ENCODE measurements around the gene ENTPD3. TPM values are rescaled to one million over a fixed set of nuclear protein-coding genes. Genes with fewer than 3 reads are reported as not detected.
A peak's percentile ranks its signal among the peaks of the same experiment; 100 is the strongest.

The ENTPD3 gene
- polyA plus RNA-seq, 3 donors: 1.8 to 2.2 (median 1.9) TPM

DNA sequence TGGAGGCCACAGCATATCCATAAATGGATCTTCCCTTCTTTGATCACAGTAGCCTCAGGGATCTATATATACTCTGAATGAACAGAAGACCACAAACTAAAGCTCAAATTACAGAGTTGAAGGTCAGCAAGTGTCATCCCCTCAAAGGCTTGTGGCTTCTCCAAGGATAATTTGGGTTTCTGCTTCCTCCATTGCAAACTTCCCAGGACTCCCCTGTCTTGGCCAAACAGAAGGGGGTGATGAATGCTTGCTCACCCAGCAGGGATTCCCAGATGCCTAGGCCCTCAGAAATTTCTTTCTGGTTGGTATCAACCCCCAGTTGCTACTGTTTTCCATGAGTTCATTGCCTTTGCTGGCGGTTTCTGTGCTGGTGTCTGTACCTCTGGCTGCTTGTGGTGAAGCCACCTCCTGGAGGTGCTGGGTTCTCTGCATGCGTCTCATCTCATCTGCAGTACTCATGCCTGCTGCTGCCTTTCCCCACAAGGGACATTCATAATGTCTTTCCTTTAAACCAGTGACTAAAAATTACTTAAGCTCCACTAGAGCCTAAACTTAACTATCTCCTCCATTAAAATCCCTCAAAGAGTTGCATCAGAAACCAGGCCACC lies 17.7 kb downstream of the ENTPD3 start:
- no peak for DNase-seq (ENCODE audit: low read depth in 3 of 3, low spot score in 2 of 3)

DNA sequence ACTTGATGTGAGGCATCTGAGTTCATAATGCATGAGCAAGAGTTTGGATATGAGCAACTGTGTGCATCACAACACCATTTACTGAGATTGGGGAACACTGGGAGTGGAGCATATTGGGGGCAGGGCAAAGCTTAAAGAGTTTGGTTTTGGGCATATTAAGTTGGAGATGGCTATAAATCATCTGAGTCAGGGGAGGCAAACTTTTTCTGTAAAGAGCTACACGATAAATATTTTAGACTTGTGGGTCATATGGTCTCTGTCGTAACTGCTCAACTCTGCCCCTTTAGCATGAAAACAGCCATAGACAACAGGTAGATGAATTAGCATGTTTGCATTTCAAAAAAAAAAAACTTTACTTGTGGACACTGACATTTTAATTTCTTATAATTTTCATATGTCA lies 20.0 kb downstream of the ENTPD3 start:
- DNase-seq (ENCODE audit: low read depth in 3 of 3, low spot score in 2 of 3): no peak

DNA sequence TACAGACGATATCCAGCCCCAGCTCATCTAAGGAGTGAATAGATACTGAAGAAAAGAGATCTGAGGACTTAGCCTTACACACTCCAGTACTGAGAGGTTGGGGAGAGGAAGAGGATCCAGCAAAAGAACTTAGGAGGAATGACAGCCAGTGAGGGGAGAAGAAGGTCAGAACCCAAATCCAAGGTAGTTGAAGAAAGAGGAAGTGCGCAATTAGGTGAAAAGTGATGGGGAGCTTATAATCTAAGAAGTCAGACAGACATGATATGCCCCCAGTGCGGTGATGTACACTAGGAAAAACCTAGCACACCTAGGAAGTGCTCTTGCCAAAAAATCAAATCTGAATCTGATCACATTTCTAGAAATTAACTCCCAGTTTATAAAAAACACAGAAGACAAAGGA lies 20.6 kb downstream of the ENTPD3 start:
- no peak for DNase-seq (ENCODE audit: low read depth in 3 of 3, low spot score in 2 of 3)

DNA sequence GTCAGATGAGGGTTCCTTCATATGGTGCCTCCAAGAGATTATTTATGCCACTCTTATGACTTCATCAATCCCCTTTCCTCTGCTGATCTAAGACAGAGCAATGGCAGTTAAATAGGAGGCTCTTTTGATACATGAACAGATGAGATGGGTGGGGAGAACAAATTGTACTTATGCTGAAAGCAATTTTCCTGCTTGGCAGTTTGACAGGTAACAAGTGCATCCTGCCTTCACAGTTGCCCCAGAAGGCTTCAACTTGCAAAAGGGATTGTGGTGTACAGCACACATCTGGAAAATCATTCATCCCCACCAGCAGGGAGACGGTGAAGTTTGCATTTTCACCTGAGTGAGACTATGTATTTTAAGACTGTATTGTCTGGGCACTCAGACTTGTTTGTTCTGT lies 27.3 kb downstream of the ENTPD3 start:
- no peak for DNase-seq (ENCODE audit: low read depth in 3 of 3, low spot score in 2 of 3)

DNA sequence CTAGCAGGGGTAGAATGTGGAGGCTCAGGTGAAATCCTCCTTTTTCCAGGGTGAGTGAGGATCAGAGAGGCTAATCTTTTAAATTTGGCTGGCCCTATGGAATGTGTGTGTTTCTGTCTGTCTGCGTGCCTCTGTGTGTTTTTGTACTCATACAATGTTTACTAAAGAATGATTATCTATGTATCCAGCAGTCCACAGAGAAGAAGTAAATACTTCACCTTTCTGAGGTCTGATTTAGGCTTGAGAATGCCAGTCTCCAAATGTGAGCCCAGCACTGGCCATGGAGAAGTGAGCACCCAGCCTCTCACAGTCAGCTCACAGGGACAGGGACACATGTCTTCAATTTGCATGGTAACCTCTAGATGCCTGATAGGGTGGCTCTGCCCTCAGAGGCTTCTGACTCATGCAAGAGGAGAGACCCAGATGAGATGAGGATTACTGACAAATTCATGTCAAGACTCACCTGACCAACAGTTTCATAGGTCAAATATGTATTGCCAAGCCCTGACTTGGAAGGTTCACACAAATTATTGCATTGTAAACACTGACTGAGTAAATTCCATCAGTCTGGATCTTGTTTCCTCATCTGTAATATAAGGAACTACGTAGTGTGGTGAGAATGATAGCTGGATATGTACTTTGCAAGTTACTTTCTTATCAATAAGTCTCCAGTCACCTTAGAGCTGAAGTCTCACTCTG lies 31.0 kb downstream of the ENTPD3 start:
- no peak for DNase-seq (ENCODE audit: low read depth in 3 of 3, low spot score in 2 of 3)

DNA sequence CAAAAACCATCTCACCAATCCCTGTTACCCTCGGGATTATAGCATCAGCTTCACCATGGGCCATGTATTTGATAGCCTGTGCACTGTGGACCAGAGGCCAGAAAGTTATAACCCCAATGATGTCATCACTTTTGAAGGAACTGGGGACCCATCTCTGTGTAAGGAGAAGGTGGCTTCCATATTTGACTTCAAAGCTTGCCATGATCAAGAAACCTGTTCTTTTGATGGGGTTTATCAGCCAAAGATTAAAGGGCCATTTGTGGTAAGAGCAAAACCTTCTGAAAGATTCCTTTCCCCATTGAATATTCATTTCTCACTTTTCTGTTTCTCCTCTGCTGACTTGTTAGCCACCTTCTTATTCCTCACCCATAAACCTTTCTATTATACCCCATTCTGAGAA lies 35.9 kb downstream of the ENTPD3 start:
- no peak for DNase-seq (ENCODE audit: low read depth in 3 of 3, low spot score in 2 of 3)

DNA sequence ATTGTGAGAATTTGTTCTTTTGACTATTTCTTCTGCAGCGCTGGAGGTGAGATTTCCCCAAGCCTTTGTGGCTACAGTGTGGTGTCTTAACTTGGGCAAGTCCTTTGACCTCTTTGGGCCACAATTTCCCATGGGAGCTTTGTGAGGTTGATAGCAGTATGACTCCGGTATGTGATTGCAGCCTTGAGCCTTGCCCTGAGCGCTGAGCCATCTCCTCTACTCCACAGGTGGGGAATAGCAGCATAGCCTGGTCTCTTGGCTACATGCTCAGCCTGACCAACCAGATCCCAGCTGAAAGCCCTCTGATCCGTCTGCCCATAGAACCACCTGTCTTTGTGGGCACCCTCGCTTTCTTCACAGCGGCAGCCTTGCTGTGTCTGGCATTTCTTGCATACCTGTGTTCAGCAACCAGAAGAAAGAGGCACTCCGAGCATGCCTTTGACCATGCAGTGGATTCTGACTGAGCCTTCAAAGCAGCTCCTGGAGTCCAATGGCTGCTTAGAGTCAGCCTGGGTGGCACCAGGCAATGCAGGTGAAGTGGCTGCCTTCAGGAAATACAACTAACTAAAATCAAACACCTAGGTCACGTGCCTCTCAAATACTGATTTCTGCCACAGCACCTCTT lies 40.2 kb downstream of the ENTPD3 start:
- no peak for DNase-seq (ENCODE audit: low read depth in 3 of 3, low spot score in 2 of 3)

DNA sequence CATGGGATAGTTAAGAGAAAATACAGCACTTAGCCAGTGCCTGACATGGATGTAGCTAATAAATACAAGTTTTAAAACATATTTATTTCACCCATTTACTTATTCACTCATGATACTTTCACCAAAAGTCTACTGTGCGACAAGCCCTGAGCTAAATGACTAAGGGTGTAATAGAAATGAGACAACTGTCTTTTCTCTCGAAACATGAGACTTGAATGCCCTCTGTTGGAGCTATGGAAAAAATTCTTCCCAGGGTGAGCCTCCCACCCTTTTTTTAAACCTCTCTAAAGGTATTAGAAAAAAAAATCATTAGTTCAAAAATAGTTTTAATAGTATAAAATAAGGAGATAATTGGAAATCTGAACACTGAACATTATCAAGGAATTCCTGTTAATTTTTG lies 45.8 kb downstream of the ENTPD3 start:
- DNase-seq (ENCODE audit: low read depth in 3 of 3, low spot score in 2 of 3): no peak

DNA sequence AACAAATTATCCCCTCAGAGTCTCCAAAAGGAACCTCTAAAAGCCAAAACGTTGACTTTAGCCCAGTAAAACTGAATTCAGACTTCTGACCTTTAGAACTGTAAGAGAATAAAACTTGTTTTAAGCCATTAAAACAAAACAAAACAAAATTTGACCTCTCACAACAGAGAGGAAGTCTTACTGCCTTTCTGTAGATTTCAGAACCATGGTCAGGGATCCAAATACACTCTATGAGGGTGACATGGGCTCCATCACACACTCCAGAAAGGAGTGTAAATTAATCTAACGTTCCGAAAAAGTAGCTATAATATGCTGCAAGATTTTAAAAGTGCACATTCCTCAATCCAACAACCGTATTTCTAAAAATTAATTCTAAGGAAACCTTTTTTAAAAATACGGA lies 50.9 kb downstream of the ENTPD3 start:
- DNase-seq (ENCODE audit: low read depth in 3 of 3, low spot score in 2 of 3): no peak

DNA sequence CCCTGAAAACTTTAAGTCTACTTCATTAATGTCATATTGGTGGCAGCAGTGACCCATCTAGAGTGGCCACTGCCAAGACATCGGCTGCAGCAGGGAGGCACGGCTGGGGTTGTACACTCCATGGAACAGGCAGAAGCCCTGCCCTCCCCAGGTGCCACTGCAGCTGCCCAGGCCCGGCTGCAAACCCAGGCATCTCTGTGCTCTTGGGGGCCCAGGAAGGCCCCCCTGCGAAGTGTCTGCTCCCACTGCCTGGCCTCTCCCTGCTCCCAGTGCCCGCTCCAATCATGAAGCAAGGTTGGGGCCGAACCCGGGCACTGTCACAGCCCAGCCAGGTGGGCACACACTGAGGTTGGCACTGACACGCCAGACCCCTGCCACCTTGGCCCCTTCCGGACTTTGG lies 58.1 kb downstream of the ENTPD3 start:
- no peak for DNase-seq (ENCODE audit: low read depth in 3 of 3, low spot score in 2 of 3)

DNA sequence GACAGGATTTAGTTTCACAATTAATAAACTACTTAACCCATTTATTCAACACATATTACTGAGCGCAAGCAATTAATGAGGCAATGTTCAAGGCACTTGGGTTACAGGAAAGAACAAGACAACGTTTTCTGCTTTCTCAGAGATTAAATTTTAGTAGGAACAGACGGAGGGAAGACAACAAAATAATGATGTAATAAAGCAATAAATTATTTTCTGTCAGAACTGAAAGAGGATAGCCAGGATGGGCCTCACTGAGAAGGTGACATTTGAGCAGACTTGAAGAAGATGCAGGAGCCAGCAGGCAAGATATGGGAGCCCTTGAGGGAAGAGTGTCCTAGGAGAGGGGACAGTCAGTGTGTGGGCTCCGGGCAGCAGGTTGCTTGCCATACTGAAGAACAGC lies 58.9 kb downstream of the ENTPD3 start:
- DNase-seq (ENCODE audit: low read depth in 3 of 3, low spot score in 2 of 3): no peak

DNA sequence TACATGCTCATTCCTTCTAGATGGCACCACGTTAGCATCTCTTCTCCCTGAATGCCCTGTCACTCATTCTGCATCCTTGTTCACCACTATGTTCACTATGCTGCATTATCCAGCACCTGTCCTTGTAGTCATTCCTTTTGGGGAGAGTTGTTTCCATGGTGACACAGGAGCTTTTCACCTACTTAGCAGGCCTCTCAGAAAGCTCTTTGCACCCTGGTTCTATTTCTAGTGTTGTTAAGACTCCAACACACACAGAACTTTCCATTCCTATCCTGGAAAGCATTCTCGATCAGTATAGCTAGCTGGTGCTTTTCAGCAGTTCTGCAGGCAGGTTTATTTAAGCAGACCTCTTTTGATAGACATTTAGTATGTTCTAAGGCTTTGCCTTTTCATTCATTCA lies 63.5 kb downstream of the ENTPD3 start:
- no peak for DNase-seq (ENCODE audit: low read depth in 3 of 3, low spot score in 2 of 3)

DNA sequence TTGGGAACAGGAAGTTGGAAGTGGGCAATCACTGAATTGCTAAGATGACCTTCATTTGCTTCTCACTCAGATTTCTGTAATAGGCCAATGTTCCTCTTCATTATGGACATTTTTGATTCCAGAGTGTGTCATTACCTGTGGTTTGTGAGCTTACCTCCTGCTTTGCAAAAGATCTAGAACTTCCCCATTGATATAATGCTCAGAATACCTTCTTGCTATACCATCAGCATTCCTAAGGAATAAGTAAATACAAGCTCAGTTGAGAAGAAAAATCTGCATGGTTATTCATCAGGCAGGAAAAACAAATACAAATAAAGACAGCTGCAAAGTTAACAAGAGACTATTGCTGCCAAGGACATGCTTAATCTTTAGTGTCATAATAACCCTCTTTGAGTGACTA lies 64.6 kb downstream of the ENTPD3 start:
- no peak for DNase-seq (ENCODE audit: low read depth in 3 of 3, low spot score in 2 of 3)

DNA sequence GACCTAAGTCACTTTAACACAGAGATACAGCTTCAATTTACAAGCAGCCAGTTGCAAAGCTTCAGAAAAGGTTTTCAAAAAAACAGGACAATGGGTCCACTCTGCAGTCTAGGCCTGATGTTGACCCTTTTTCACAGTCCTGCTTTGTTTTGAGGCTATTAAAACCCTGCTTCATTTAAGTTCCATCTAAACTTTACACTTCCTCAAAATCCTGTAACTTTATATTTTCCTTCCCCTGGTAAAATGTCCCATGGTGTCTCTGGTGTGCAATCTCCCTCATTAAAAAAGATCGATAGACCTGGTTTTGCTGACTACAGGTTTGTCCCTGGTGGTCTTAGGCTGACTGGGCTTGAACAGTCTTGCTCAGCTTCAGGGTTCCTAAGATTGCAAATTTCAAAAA lies 65.1 kb downstream of the ENTPD3 start:
- DNase-seq (ENCODE audit: low read depth in 3 of 3, low spot score in 2 of 3): no peak

DNA sequence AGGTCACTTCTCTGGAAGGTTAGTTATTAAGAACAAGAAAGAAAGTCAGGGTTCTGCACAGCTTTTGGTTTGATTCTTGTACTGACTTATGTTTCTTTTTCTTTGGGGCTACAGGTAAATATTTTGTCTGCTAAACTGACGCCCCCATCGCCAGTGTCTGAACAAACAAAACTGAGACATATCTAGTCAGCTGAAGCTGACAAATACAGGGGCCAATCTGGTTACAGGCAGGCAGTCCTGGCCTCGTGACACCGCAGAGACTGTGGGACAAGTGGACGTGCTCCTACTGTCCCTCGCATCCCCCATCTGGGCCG lies 65.5 kb downstream of the ENTPD3 start:
- DNase-seq (ENCODE audit: low read depth in 3 of 3, low spot score in 2 of 3): peak in 1 of 3 donors; percentile 12

DNA sequence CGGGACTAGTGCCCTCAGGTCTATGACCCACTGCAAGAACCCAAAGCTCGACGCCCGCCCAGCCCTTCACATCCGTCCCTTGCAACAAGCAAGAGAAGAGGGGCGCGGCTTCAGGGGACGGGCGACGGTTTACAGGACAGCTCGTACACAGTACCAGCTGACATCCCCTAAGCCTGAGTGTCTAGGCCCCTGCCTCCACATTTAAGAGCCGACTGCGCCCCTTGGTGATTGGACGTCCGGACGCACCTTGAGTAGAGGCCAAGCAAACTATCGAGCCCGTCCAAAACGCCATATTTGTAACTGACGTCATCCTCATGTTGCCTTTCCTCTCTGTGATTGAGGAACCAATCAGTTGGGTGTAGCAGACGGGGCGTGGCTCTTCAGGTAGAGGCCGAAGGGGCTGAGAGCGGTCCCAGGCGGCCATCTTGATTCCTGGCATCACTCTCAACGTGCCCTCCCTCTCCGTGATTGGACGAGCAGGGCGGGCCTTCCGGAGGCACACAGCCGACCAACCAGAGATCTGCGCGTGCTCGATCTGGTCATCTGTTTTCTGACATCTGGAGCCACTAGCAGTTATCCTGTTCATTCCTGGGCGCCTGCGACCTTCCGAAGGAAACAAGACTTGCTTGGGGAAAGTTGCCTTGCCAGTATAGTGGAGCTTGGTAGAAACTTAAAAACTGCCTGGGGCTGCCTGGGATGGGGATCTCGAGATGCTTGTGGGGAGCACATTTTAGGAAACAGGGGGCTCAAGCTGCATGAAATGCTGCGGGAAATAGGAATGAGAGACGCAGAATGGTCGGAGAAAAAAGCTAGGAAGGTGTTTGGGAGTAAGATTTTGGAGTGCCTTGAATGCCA lies 66.1 kb downstream of the ENTPD3 start:
- peak; percentile 92 to 96 (median 96) for DNase-seq (ENCODE audit: low read depth in 3 of 3, low spot score in 2 of 3)

DNA sequence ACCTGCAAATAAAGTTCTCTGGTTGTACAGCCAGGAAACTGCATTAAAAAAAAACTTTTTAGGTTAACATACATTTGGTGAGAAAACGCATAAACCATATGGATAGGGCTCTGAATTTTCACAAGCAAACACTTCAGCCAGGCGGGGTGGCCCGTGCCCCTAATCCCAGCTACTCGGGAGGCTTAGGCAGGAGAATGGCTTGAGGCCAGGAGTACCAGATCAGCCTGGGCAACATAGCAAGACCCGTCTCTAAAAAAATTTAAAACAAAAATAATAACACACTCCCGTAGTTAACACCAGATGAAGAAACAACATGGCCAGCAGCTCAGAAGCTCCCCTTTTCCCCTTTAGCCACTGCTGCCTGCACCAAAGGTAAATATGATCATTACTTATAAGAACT lies 66.9 kb downstream of the ENTPD3 start:
- DNase-seq (ENCODE audit: low read depth in 3 of 3, low spot score in 2 of 3): no peak

DNA sequence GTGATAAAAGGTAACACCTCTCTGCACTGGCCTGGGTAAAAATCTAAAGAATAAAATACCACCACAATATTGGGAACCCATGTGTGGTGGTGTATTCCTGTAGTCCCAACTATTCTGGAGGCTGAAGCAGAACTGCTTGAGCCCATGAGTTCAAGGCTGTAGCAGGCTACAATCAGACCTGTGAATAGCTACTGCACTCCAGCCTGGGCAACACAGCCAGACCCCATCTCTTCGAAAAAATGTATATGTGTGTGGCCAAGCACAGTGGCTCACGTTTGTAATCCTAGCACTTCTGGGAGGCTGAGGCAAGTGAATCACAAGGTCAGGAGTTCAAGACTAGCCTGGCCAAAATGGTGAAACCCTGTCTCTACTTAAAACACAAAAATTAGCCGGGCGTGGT lies 68.3 kb downstream of the ENTPD3 start:
- DNase-seq (ENCODE audit: low read depth in 3 of 3, low spot score in 2 of 3): no peak

DNA sequence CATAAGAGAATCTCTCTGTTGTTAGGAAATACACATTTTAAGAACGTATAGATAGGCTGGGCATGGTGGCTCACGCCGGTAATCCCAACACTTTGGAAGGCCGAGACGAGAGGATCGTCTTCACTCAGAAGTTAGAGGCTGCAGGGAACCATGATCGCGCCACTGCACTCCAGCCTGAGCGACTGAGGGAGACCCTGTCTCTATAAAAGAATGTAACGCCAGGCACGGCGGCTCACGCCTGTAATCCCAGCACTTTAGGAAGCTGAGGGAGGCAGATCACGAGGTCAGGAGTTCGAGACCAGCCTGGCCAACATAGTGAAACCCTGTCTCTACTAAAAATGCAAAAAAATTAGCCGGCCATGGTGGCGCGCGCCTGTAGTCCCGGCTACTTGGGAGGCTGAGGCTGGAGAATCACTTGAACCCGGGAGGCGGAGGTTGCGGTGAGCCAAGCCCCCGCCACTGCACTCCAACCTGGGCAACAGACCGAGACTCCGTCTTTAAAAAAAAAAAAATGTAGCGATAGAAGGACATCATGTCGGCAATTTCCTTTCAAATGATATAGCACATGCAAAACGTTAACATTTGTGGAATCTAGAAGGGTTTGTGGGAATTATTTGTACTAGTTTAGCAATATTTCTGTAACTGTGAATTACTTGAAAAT lies 69.4 kb downstream of the ENTPD3 start:
- DNase-seq (ENCODE audit: low read depth in 3 of 3, low spot score in 2 of 3): no peak

DNA sequence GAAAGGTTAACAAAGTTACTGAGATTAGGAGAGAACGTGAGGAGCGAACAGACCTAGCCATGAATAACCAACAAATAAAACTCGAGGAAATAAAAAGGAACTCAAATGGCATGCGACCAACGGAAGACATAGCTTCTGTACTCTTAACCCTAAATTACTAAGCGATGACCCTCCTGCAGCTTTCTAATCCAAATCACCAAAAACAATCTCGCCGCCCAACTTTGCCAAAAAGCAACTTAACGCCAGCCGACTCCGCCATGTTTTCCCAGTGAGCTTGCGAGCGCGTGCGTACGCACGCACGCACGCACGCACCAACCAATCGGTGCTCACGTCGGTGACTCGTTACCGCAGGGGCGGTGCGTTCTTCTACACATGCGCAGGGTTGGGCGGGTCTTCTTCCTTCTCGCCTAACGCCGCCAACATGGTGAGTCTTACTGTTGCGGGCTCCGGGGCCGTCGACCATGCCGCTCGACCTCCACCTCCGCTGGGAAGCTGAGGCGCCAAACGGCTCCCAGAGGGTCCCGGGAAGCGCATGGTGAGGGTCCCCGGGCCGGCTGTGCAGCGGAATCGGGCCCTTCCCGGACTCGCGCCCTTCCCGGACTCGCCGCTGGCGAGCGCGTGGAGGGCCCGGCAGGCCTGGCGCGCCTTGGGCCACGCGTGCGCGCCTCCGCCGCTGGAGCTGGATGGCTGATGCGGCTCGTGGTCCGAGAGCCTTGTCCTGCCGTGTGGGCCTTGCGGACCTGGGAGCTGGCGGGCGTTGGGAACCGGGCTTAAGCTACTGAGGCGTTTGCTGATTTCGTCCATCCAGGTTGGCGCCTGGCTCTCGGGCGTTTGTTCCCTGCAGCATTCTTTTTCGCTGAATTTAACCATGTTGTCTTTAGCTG lies 70.2 kb downstream of the ENTPD3 start, which contains the start of gene RPL14:
TSS of gene RPL14 (plus strand) at position 400 of the 884 bp plus-strand sequence. CDS start at position 533, 133 bp downstream.
- DNase-seq (ENCODE audit: low read depth in 3 of 3, low spot score in 2 of 3): peak; percentile 89 to 93 (median 90)
